Neural cell (in vitro differentiated cells): Measurements from ENCODE around the gene RPL36AL. TPM values are rescaled to one million over a fixed set of nuclear protein-coding genes. Genes with fewer than 3 reads are reported as not detected.

ENCODE experiments used
- H2AFZ ChIP-seq: fragments of 200-600, 300-800 bp; sonication (generic), shearing (Covaris generic); 2 replicates; pipeline ENCODE4 v1.6.0; 2014; ENCODE audit warnings: low read depth, mild to moderate bottlenecking, antibody characterized with exemption, low read length, moderate library complexity
- H3F3A ChIP-seq: fragments of 200-600 bp; shearing (Covaris generic); 2 replicates; pipeline ENCODE4 v1.6.1; 2016; ENCODE audit warnings: mild to moderate bottlenecking, moderate library complexity, mixed read lengths, antibody characterized with exemption, low read length; ENCODE audit not compliant: insufficient read depth, poor library complexity, severe bottlenecking
- H3K27ac ChIP-seq: fragments of 200-600, 300-800 bp; sonication (generic), shearing (Covaris generic); 2 replicates; pipeline ENCODE4 v1.5.1; 2014; ENCODE audit warnings: mild to moderate bottlenecking, low read length, moderate library complexity
- H3K27me3 ChIP-seq: fragments of 300-800, 200-600 bp; sonication (generic), shearing (Covaris generic); 2 replicates; pipeline ENCODE4 v1.6.0; 2014; ENCODE audit warnings: mild to moderate bottlenecking, low read depth, low read length, moderate library complexity; ENCODE audit not compliant: insufficient read depth
- H3K36me3 ChIP-seq: fragments of 300-800, 200-600 bp; sonication (generic), shearing (Covaris generic); 2 replicates; pipeline ENCODE4 v1.5.1; 2014; ENCODE audit warnings: mild to moderate bottlenecking, antibody characterized with exemption, low read length, moderate library complexity; ENCODE audit not compliant: insufficient read depth
- H3K4me2 ChIP-seq: fragments of 300-800, 200-600 bp; sonication (generic), shearing (Covaris generic); 2 replicates; pipeline ENCODE4 v1.6.0; 2014; ENCODE audit warnings: mild to moderate bottlenecking, low read length
- H3K4me3 ChIP-seq: fragments of 300-800, 200-600 bp; sonication (generic), shearing (Covaris generic); 2 replicates; pipeline ENCODE4 v1.5.1; 2014; ENCODE audit warnings: mild to moderate bottlenecking, low read length, moderate library complexity
- H3K79me2 ChIP-seq: fragments of 200-600 bp; shearing (Covaris generic); replicated peaks from 2 replicates; pipeline ENCODE4 v1.6.0; 2014; ENCODE audit warnings: mild to moderate bottlenecking, low read length, moderate library complexity; ENCODE audit not compliant: insufficient read depth
- H3K9ac ChIP-seq: fragments of 300-800, 200-600 bp; sonication (generic), shearing (Covaris generic); 2 replicates; pipeline ENCODE4 v1.6.1; 2016; ENCODE audit warnings: mild to moderate bottlenecking, low read length, mixed read lengths
- H3K9me2 ChIP-seq: fragments of 200-600 bp; shearing (Covaris generic); 2 replicates; pipeline ENCODE4 v1.6.1; 2016; ENCODE audit warnings: mild to moderate bottlenecking, low read length, mixed read lengths; ENCODE audit not compliant: insufficient read depth
- H3K9me3 ChIP-seq: fragments of 200-600, 300-800 bp; sonication (generic), shearing (Covaris generic); 2 replicates; pipeline ENCODE4 v1.6.1; 2016; ENCODE audit warnings: mild to moderate bottlenecking, mixed run types, low read length, moderate library complexity, mixed read lengths
- H4K20me1 ChIP-seq: fragments of 200-600 bp; shearing (Covaris generic); 2 replicates; pipeline ENCODE4 v1.6.1; 2016; ENCODE audit warnings: mild to moderate bottlenecking, mixed run types; ENCODE audit not compliant: insufficient read depth
- CTCF ChIP-seq: fragments of 450-650 bp; IDR thresholded peaks from 2 replicates; pipeline ENCODE4 v1.5.1; 2014; ENCODE audit warnings: antibody characterized with exemption, mild to moderate bottlenecking, moderate library complexity; ENCODE audit not compliant: poor library complexity, severe bottlenecking
- EP300 ChIP-seq: fragments of 450-650 bp; conservative IDR thresholded peaks from 2 replicates; pipeline ENCODE4 v1.6.1; 2014; ENCODE audit warnings: antibody characterized with exemption, mild to moderate bottlenecking, moderate library complexity; ENCODE audit not compliant: poor library complexity, severe bottlenecking
- EZH2 ChIP-seq: fragments of 200-600, 300-800 bp; shearing (Covaris generic), sonication (generic); IDR thresholded peaks from 2 replicates; pipeline ENCODE4 v1.6.1; 2014; ENCODE audit warnings: antibody characterized with exemption, low read length, borderline replicate concordance, mild to moderate bottlenecking; ENCODE audit not compliant: insufficient read depth, poor library complexity, severe bottlenecking
- MXI1 ChIP-seq: fragments of 450-650 bp; conservative IDR thresholded peaks from 2 replicates; pipeline ENCODE4 v1.6.1; 2014; ENCODE audit warnings: antibody characterized with exemption, mild to moderate bottlenecking; ENCODE audit not compliant: poor library complexity, severe bottlenecking
- POLR2AphosphoS5 ChIP-seq: IDR thresholded peaks from 2 replicates; pipeline ENCODE4 v1.6.1; 2012
- RAD21 ChIP-seq: fragments of 450-650 bp; conservative IDR thresholded peaks from 2 replicates; pipeline ENCODE4 v1.6.1; 2014; ENCODE audit warnings: antibody characterized with exemption, mild to moderate bottlenecking, moderate library complexity
- REST ChIP-seq: IDR thresholded peaks from 2 replicates; pipeline ENCODE4 v1.6.1; 2012; ENCODE audit warnings: borderline replicate concordance
- SMC3 ChIP-seq: fragments of 450-650 bp; conservative IDR thresholded peaks from 2 replicates; pipeline ENCODE4 v1.6.1; 2014; ENCODE audit warnings: antibody characterized with exemption, mild to moderate bottlenecking, moderate library complexity; ENCODE audit not compliant: poor library complexity
- TAF1 ChIP-seq: IDR thresholded peaks from 2 replicates; pipeline ENCODE4 v1.6.1; 2012; ENCODE audit warnings: low read depth
- polyA plus RNA-seq: library from polyadenylated mRNA; depleted of rRNA; stranded (reverse); fragments of >200 nt; gene quantifications from 2 replicates; pipeline ENCODE4 v1.2.3, GENCODE V29; 2014

The RPL36AL gene
- polyA plus RNA-seq, 1 donor from 2014 or later: 147 TPM

- Histone ChIP-seq H3K4me3 (peak overlapping the region; percentile 96), H3K27me3 (no peaks in the 10 kb centered on the region), H2AFZ (no peak overlapping the region), H3K9me2 (no peaks in the 10 kb centered on the region), H3K9me3 (no peaks in the 10 kb centered on the region), H4K20me1 (no peaks in the 10 kb centered on the region), H3K27ac (no peak overlapping the region), H3K79me2 (peaks cover 41% of the 10 kb centered on the region), H3K36me3 (peaks cover 14% of the 10 kb centered on the region), H3F3A (peaks cover 3% of the 10 kb centered on the region), H3K9ac (no peak overlapping the region), H3K4me2 (no peak overlapping the region)
- TF ChIP-seq RAD21 (no peak), EP300 (no peak), REST (no peak), SMC3 (no peak), EZH2 (no peak), CTCF (no peak), POLR2AphosphoS5 (no peak), MXI1 (no peak), TAF1 (no peak)
Observed at GRCh38 chr14:49617852-49618519, 2.4 kb downstream of the RPL36AL start.

GRCh38 chr14:49615776-49616175, 4.7 kb downstream of the RPL36AL start:
- Histone ChIP-seq H3K9me3 (no peaks in the 10 kb centered on the region), H3K4me3 (no peak overlapping the region), H3K4me2 (no peak overlapping the region), H3K9ac (no peak overlapping the region), H3K79me2 (peaks cover 22% of the 10 kb centered on the region), H3K27me3 (no peaks in the 10 kb centered on the region), H3F3A (no peaks in the 10 kb centered on the region), H4K20me1 (no peaks in the 10 kb centered on the region), H2AFZ (no peak overlapping the region), H3K9me2 (no peaks in the 10 kb centered on the region), H3K27ac (no peak overlapping the region), H3K36me3 (peaks cover 14% of the 10 kb centered on the region)
- TF ChIP-seq RAD21 (no peak), POLR2AphosphoS5 (no peak), MXI1 (no peak), TAF1 (no peak), REST (no peak), SMC3 (no peak), EZH2 (no peak)
